Esophagus muscularis mucosa (tissue), 4 donors: ENCODE results near the gene GRK5. TPM values are rescaled to one million over a fixed set of nuclear protein-coding genes. Genes with fewer than 3 reads are reported as not detected.

ENCODE experiments used
- DNase-seq: peaks from one replicate; pipeline ENCODE4 v3.0.0-alpha.2; 2017; ENCODE audit errors: extremely low spot score
- H3K27ac ChIP-seq, 4 donors: fragments of 200-600 bp; sonication (generic); replicated peaks in 1 of 4; 1 replicate in 3 of 4; 2 replicates in 1 of 4; pipeline ENCODE4 v1.5.1; 2016 to 2019; ENCODE audit warnings: mild to moderate bottlenecking in 1 of 4
- H3K27me3 ChIP-seq, 4 donors: fragments of 200-600 bp; sonication (generic); one replicate each; pipeline versions ENCODE4 v1.5.1 to v1.6.0; 2016 to 2019
- H3K36me3 ChIP-seq, 4 donors: fragments of 200-600 bp; sonication (generic); one replicate each; pipeline ENCODE4 v1.5.1; 2016 to 2019
- H3K4me1 ChIP-seq, 4 donors: fragments of 200-600 bp; sonication (generic); one replicate each; pipeline ENCODE4 v1.5.1; 2016 to 2019
- H3K4me3 ChIP-seq, 4 donors: fragments of 200-600 bp; sonication (generic); 1 replicate in 2 of 4; 2 replicates in 2 of 4; pipeline ENCODE4 v1.5.1; 2016 to 2019; ENCODE audit warnings: mild to moderate bottlenecking in 4 of 4, moderate library complexity in 1 of 4
- H3K9me3 ChIP-seq, 4 donors: fragments of 200-600 bp; sonication (generic); 1 replicate in 3 of 4; 2 replicates in 1 of 4; pipeline ENCODE4 v1.5.1; 2016 to 2019
- EP300 ChIP-seq: sonication (generic); formaldehyde crosslinking; IDR thresholded peaks from one replicate; pipeline ENCODE4 v1.6.1; 2017; ENCODE audit warnings: antibody characterized with exemption
- POLR2A ChIP-seq: fragments of 450-650 bp; IDR thresholded peaks from one replicate; pipeline ENCODE4 v1.6.1; 2017; ENCODE audit warnings: antibody characterized with exemption, moderate library complexity, mild to moderate bottlenecking, low read depth
- POLR2AphosphoS5 ChIP-seq, 2 donors: sonication (generic); formaldehyde crosslinking; IDR thresholded peaks; one replicate each; pipeline ENCODE4 v1.6.1; 2017; ENCODE audit warnings: antibody characterized with exemption in 2 of 2
- WGBS: methylation state at CpG from one replicate; pipeline ENCODE4 v1.1.5; 2018; 5-methylcytosine and 5-hydroxymethylcytosine counted together
- intact Hi-C: fragments of 100-400 bp; cut with DNase I; formaldehyde crosslinking; loops from one replicate; pipeline ENCODE4 v1.15.1; 2023
- total RNA-seq, 4 donors: library from RNA; depleted of rRNA; stranded (reverse); fragments of >200 nt; gene quantifications; one replicate each; pipeline versions ENCODE4 v1.1.0 to v1.2.1, GENCODE V29; 2016
- TF ChIP-seq, protein P1 (sequence below), 3 experiments: fragments of 200-600 bp in 2 of 3; fragments of 450-650 bp in 1 of 3; sonication (generic) in 2 of 3; IDR thresholded peaks; one replicate each; pipeline ENCODE4 v1.5.1; 2017 to 2019; ENCODE audit warnings: antibody characterized with exemption in 3 of 3, mild to moderate bottlenecking in 2 of 3, moderate library complexity in 1 of 3

Gene GRK5
- total RNA-seq, 4 donors from 2014 or later, result 39.6 to 64.4 (median 50.7) TPM

GRCh38 chr10:119393845-119394244 is 186.5 kb downstream of the GRK5 start:
- no peaks in the 10 kb centered on the region for H3K27me3 ChIP-seq
- no peak overlapping the region for H3K4me3 ChIP-seq
- intact Hi-C loops, result no loop called here
- DNase-seq, result no peak
- peaks cover 0 to 17% (median 15%) of the 10 kb centered on the region in 4 donors for H3K36me3 ChIP-seq
- H3K4me1 ChIP-seq, result peaks cover 32 to 48% (median 41%) of the 10 kb centered on the region in 4 donors
- H3K9me3 ChIP-seq, result no peaks in the 10 kb centered on the region
- 95% methylated on average over 4 of the region's 4 CpGs for WGBS
- H3K27ac ChIP-seq, result no peak overlapping the region
- TF ChIP-seq POLR2A, result no peak
- TF ChIP-seq, protein P1, sequence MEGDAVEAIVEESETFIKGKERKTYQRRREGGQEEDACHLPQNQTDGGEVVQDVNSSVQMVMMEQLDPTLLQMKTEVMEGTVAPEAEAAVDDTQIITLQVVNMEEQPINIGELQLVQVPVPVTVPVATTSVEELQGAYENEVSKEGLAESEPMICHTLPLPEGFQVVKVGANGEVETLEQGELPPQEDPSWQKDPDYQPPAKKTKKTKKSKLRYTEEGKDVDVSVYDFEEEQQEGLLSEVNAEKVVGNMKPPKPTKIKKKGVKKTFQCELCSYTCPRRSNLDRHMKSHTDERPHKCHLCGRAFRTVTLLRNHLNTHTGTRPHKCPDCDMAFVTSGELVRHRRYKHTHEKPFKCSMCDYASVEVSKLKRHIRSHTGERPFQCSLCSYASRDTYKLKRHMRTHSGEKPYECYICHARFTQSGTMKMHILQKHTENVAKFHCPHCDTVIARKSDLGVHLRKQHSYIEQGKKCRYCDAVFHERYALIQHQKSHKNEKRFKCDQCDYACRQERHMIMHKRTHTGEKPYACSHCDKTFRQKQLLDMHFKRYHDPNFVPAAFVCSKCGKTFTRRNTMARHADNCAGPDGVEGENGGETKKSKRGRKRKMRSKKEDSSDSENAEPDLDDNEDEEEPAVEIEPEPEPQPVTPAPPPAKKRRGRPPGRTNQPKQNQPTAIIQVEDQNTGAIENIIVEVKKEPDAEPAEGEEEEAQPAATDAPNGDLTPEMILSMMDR (IDR thresholded peaks at IDR 0.05), result no peak
- TF ChIP-seq EP300, result no peak
- TF ChIP-seq POLR2AphosphoS5 (IDR thresholded peaks at IDR 0.05), result no peak

DNA sequence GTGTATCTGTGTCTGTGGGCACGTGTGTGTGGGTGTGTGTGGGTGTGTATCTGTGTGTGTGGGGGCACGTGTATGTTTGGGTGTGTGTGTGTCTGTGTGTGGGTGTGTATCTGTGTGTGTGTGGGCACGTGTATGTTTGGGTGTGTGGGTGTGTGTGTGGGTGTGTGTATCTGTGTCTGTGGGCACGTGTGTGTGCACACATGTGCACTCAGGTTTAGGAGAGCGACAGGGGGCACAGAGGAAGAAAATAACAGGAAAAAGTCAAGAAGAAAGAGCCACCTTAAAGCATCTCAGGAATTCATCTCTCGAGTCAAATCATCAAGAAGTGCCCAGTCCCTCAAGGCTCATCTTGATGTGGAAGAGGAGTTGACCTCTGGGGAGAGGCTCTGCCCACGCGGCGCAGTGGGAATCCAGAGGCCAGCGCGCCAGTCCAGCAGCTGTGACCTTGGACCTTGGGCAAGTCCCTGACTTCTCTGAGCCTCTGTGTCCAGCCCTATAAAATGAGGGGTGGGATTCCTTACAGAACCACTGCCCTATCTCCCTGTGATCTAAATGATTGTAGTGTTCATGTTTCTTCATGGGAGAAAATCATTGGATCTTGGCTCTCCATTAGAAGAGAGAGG is 187.4 kb downstream of the GRK5 start:
- Histone ChIP-seq H3K9me3 (no peaks in the 10 kb centered on the region), H3K27me3 (no peaks in the 10 kb centered on the region), H3K4me1 (peaks cover 32 to 48% (median 41%) of the 10 kb centered on the region in 4 donors), H3K36me3 (peaks cover 0 to 23% (median 19%) of the 10 kb centered on the region in 4 donors), H3K27ac (peak overlapping the region; percentile 54 to 67 (median 59)), H3K4me3 (no peak overlapping the region)
- DNase-seq, result no peak
- TF ChIP-seq, protein P1 (IDR thresholded peaks at IDR 0.05), result no peak
- TF ChIP-seq EP300 (no peak), POLR2A (no peak), POLR2AphosphoS5 (IDR thresholded peaks at IDR 0.05) (no peak)
- intact Hi-C loops, result no loop called here
- WGBS, result 81% methylated on average over 11 of the region's 11 CpGs

DNA sequence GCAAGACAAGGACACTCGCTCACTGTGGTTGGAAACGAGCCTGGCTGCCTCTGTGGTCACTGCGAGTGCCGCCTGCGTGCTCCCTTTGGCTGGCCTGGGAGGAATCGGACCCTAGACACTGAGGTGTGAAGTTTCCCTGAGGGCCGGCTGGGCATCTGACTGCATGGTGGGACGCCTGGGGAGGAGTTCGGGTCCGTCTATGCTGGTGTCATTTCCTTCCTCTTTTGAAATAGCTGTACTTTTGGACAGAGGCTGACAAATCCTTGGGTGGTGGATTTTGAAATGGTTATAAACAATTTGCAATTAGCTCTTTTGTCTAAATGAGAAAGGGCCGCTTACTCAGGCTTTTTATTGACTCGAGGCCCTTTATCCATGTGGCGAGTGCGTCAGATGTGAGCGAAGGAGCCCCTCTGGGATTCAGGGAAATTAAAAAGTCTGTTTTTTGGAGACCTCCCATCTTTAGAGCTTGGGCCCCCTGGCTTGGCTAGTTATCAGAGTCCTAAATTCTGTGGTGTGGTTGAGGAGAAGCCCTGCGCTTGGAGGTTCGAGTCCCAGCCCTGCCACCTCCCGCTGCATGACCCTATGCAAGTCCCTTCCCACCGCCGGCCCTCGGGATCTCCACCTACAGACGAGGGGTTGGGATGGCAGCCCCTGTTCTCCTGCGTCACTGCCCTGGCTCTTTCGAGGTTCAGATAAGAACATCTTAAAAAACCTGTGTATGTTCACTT is 188.1 kb downstream of the GRK5 start:
- Histone ChIP-seq H3K27ac (peak overlapping the region; percentile 54 to 67 (median 59)), H3K27me3 (no peaks in the 10 kb centered on the region), H3K4me3 (no peak overlapping the region), H3K9me3 (no peaks in the 10 kb centered on the region), H3K36me3 (peaks cover 0 to 28% (median 22%) of the 10 kb centered on the region in 4 donors), H3K4me1 (peaks cover 32 to 48% (median 41%) of the 10 kb centered on the region in 4 donors)
- intact Hi-C loops, result no loop called here
- WGBS, result 78% methylated on average over 24 of the region's 24 CpGs
- DNase-seq, result no peak
- TF ChIP-seq, protein P1 (IDR thresholded peaks at IDR 0.05), result no peak
- peak; percentile 29 to 39 for TF ChIP-seq POLR2AphosphoS5 (IDR thresholded peaks at IDR 0.05)

- no peak overlapping the region for H3K4me3 ChIP-seq
- 65% methylated on average over 7 of the region's 10 CpGs for WGBS
- intact Hi-C loops, result no loop called here
- peaks cover 0 to 28% (median 25%) of the 10 kb centered on the region in 4 donors for H3K36me3 ChIP-seq
- peak overlapping the region; percentile 54 to 67 (median 59) for H3K27ac ChIP-seq
- DNase-seq, result no peak
- H3K27me3 ChIP-seq, result no peaks in the 10 kb centered on the region
- peaks cover 33 to 46% (median 43%) of the 10 kb centered on the region in 4 donors for H3K4me1 ChIP-seq
- TF ChIP-seq POLR2A (no peak), EP300 (no peak)
- H3K9me3 ChIP-seq, result no peaks in the 10 kb centered on the region
Observed at GRCh38 chr10:119396008-119396708, 188.8 kb downstream of the GRK5 start.

DNA sequence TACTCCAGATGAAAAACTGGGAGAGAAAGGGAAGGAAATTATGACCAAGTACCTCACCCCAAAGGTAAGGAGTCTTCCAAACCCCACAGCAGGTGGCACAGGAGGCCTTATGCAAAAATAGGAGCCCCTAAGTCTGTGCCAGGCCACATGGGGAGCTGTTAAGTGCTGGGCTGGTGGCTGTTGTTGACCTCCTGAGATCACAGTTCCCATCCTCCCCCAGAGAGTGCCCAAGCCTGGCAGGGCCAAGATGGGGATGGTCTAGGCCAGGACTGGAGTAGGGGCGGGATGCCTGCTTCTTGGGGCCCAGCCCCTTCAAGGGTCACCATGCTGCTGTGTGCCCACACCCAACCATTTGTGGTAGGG is 189.3 kb downstream of the GRK5 start:
- TF ChIP-seq POLR2AphosphoS5 (IDR thresholded peaks at IDR 0.05) (no peak), EP300 (no peak), POLR2A (no peak)
- TF ChIP-seq, protein P1 (IDR thresholded peaks at IDR 0.05), result no peak
- Histone ChIP-seq H3K36me3 (peaks cover 0 to 28% (median 25%) of the 10 kb centered on the region in 4 donors), H3K9me3 (no peaks in the 10 kb centered on the region), H3K4me3 (no peak overlapping the region), H3K4me1 (peaks cover 33 to 46% (median 43%) of the 10 kb centered on the region in 4 donors), H3K27me3 (no peaks in the 10 kb centered on the region), H3K27ac (no peak overlapping the region)
- 100% methylated on average over 1 of the region's 1 CpG for WGBS
- intact Hi-C loops, result no loop called here
- DNase-seq, result no peak
